Stimulated activated CD4-positive, alpha-beta T cell treated with anti-CD3 and anti-CD28 coated beads, Interleukin-12 subunit alpha, Interleukin-12 subunit beta, amount 100 ng/mL, for 4 hours (primary cell): ENCODE data around the gene PYGB.

Experiments
- DNase-seq: peaks from one replicate; pipeline ENCODE4 v3.0.0-alpha.2; 2020

Gene PYGB

DNA sequence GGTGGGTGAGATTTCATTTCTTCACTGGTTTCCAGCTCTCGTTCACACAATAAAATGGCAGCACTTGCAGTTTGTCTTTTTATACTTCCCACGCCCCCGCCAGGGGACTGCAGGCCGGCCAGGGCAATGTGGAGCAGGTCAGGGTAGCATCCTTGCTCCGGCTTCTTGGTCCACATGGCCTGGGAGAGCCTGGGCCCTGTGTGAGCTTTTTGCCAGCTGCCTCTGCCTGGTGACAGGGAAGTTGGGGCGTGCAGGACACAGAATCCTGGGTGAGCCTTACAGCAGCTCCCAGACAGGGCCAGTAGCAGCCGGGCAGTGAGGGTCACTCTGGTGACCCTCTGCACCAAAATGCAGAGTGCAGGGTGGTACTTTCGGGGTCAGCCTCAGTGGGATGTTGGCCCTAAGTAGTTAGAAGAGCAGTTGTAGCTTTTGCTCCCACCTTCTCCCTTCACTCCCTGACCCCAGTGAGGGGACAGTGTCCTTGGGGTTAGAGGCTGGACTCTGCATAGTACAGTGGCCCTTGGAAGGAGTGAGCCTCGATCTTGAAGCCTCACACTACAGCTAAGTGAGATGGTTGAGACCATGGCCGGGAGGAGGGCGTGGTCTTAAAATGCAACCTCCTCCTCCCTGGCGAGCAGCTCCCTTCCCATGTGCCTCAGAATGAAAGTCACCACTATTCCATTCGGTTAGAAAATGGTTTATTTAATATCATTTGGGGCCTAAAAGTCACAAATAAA lies 23.8 kb downstream of the PYGB start:
- no peak for DNase-seq

DNA sequence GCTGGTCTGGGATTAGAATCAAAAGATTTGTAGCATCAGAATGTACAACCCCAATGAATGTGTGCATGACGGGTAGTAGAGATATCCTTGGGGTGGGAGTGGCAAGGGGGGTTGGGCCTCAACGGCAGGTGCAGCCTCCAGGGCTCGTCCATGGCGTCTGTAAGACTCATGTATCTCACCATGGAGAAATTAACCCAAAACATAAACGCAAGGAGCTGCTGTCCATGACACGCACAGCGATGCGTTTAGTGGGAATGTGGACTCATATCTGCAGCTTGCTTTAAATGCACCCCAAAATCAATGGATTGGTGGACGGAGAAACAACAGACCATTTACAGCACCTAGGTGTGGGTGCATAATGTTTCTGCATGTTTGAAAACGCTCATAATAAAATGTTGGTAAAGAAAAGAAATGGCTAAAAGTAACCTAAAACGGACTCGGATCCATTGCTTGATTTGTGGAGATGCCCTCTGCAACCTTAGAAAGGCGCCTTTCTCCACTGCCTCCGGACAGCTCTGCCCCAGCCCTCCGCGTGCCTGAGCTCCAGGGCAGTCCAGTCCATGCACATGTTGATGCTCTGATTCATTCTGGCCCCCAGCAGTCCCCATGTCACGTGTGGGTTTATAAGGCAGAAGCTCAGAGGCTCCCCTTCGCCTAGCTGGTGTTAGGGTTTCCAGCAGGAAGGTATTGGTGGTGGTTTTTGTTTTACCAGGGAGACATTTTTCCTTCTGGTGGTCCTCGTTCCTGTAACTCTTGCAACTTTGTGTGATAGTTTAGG lies 24.5 kb downstream of the PYGB start:
- no peak for DNase-seq

DNA sequence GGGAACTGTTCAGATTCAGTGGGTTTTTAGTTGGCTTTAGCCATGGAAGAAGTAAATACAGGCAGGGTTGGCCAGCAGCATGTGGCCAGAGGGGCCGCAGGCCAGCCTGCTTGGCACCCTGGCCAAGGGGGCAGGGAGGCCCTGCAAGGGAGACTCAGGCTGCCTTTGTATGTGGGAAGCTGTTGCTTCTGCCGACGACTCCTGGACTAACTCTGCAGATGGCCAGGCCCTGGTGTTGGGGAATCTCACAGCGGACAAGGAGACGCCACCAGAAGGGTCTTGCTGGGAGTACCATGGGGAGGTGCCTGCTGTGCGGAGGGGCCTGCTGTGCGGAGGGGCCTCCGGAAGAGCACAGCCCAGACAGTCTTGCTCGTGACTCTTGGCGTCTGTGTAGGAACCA lies 25.2 kb downstream of the PYGB start:
- no peak for DNase-seq

DNA sequence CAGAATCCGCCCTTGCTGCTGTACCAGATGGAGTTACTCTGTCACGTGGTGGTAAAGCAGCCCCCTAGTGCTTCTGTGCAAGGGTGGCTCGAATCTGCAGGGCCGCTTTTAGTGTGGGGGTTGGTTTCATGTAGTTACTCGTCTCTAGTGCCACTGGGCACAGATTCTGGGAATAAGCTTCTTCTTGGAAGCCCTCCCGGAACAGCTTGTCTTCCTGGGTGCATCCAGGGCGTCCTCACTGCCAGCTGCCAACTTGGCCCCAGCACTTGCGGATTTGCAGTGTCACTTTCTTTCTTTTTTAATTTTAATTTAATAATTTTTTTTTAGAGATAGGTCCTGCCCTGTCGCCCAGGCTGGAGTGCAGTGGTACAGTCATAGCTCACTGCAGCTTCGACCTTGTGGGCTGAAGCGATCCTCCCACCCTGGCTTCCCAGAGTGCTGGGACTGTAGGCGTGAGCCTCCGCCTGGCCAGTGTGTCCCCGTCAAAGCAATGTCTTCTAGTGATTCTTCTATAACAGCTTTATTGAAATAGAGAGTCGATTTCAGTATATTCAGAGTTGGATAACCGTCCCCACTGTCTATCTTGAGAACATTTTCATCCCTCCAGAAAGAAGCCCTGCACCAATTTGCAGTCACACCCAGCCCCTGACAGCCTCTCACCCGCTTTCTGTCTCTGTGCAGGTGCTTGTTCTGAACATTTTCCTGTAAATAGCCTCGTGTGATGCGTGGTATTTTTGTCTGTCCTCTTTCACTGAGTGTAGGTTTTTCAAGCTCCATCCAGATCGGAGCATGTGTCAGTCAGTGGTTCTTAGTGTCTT lies 25.9 kb downstream of the PYGB start:
- no peak for DNase-seq

DNA sequence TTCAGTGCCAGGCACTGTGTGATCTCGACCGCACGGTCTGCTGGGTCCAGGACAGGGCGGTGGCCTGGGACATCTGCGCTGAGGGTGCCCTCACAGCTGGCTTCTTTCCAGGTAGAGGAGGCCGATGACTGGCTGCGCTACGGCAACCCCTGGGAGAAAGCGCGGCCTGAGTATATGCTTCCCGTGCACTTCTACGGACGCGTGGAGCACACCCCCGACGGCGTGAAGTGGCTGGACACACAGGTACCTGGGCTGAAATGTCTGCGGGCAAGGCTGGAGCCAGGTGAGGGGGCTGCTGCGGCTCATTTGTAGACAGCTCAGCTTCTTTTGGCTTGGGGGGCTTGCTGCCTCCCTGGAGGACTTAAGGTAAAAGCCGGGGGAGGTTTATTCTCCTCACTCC lies 26.6 kb downstream of the PYGB start:
- DNase-seq = no peak

DNA sequence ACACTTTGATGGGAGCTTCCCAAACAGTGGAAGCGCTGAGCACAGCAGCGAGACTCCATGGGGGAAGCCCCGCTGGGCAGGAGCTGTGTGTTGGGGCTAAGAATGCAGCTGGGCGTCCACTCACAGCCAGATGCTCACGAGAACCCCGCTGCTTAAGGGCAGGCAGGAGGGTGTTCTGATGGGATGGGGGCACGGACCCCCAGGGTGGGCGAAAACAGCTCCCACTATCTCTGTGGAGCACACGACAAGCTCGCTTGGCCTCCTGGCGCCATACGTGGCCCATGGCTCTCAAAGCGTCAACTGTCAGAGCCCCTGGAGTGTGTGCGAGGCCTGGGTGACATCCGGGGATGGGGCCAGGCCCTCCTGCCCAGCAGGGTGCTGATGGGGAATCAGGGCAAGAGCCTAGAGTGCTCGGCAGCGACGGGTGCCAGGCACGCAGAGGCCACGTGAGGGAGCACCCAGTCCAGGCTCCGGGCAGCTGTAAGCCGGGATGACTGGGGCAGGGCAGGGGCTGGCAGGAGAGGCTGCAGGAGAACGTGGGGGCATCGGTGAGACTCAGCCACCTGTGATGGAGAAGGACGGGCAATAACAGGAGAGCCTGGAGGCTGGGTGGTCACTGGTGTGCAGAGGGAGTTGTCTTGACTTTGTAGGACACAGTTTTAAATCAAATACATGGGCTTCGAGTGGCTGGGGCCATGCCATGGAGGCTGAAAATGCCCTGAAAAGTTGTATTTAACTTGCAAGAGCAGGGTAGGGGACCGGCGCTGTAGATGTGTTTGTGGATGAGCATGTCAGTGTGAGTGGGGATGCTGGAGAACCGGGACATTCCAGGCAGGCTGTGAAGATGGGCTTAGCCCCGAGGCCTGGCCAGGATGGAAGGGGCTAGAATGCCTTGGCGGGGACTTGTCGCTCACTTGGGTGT lies 27.3 kb downstream of the PYGB start:
- DNase-seq = no peak

DNA sequence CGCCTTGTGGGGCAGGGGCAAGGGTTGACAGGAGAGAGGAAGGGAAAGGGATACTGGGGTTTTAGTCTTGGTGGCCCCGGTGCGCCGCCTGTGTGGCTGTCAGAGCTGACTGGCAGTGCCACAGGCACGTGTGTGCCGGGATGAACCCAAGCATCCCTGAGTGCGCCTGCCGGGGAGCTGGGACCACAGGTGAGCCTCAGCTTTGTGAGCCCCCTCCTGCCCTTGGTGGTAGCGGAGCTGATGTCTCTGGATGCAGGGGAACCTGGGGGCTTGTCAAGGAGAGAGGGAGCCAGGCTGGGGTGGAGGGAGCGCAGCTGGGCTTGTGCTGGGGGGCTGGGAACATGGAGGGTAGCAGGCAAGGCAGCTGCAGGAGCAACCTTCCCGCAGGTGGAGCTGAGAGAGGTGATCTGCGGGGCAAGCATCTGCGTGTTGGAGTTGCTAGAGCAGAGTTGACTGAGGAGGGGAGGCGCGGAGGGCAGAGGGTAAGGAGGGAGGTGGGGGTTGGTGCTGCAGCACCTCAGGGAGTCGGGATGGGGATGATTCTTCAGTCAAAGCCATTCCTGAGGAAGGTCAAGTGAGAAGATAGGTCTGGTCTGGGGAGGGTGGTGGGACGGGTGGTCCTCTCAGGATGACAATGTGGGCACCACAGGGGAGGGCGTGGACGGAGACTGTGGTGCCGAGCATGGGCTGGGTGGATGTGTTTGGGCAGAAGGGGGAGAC lies 28.1 kb downstream of the PYGB start:
- no peak for DNase-seq

DNA sequence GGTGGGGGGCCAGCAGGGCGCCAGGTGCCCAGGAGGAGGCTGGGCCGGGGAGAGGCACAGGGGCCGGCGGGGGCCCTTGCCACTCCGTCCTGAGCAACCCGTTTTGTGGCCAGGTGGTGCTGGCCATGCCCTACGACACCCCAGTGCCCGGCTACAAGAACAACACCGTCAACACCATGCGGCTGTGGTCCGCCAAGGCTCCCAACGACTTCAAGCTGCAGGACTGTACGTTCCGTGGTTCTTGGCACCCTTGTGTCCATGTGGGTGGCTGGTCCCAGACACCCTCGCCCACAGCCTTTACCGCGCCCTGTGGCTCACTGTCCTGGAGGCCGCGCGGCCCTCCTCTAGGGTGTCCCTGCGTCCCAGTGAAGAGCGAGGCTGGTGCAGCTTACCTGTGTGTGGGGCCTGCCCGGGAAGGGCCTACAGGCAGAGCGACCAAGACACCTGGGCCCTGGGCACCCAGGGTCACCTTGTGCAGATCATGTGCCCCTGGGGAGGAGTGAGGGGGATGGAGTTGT lies 28.7 kb downstream of the PYGB start:
- no peak for DNase-seq

DNA sequence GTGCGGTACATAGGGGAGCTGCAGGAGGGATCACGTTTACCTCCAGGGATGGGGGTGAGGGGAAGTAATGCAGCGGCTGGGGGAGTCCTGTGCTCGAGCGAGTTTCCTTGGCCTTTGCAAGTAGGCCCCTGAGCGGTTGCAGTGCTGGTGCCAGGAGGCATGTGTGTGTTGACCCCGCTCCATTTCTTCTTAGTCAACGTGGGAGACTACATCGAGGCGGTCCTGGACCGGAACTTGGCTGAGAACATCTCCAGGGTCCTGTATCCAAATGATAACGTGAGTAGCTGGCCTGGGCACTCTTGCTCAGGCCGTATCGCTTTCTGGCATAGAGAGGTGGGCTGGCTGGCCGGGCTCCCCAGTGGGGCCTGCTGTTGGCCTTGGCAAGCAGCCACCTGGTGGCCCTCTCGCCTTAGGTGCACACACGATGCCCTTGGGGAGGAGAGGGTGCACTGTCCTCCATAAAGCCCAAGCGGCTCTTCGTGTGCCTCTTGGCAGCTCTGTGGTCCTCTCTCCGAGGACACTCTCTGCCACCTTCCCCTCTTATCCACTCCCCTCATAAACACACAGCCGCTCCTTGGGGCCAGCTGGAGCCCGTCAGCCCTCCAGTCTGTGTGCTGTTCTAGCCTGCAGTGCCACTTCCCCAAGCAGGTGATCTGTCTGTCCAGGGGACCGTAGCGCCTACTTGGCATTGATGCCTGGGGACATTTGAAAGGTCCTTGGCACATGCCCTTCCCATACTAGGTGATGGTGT lies 29.3 kb downstream of the PYGB start:
- DNase-seq = no peak

DNA sequence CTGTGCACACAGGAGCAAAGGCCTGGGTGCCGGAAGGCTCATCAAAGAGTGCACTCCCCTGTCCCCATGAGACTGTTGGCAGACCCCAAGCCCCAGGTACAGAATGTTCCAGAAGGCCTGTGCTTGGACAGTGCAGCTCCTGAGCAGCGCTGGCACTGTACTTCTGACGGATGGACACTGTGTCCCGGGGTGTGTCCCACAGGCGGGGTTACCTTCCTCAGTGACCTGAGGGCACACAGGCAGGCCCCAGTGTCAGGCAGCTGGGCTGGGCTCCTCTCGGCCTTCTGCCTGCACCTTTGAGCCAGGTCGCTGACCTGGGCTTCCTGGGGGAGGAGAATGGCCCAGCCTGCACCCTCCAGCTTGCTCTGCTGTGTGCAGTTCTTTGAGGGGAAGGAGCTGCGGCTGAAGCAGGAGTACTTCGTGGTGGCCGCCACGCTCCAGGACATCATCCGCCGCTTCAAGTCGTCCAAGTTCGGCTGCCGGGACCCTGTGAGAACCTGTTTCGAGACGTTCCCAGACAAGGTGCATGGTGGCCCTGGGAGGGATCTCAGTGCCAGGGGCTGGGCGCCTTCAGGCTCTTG lies 30.1 kb downstream of the PYGB start:
- no peak for DNase-seq

DNA sequence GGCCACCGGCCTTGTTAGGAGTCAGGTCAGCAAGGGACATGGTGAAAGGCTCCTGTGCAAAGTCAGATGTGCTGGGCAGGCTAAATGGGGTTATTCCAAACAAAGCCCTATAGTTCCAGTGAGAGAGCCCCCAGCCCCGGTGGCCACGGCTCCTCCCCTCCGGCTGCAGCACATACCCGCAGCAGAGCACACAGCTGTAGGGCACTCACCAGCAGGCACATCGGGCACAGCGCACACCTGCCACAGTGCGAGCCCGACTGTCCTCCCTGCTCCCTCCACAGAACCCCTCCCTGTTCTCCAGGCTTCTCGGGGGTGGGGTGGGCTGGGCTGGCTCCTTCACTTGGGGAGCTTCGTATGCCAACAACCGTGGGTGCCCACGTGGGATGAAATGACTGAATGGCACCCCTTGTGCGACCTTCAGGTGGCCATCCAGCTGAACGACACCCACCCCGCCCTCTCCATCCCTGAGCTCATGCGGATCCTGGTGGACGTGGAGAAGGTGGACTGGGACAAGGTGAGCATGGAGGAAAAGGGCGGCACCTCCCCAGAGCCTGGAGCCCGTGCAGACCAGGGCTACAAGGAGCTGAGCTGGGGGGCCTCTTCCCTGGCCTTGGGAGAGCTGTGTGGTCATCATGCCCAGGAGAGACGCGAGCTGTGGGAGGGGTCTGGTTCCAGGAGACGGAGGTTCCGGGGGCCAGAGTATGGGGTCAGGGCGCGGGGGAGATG lies 30.9 kb downstream of the PYGB start:
- DNase-seq = no peak

DNA sequence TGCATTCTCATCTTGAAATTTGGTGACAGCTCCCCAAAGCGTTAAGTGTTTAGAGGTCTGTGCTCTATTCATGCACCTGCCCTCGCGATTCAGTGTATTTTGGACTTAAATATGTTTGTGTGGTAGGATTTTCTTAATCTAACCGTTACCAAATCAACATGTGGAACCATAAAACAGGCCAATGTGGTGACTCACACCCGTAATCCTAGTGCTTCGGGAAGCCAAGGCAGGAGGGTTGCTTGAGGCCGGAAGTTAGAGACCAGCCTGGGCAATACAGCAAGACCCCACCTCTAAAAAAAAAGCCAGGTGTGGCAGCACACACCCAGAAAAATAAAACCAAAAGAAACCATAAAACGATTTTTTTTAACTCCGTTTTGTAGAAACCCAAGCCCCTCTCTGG lies 31.5 kb downstream of the PYGB start:
- DNase-seq = no peak

DNA sequence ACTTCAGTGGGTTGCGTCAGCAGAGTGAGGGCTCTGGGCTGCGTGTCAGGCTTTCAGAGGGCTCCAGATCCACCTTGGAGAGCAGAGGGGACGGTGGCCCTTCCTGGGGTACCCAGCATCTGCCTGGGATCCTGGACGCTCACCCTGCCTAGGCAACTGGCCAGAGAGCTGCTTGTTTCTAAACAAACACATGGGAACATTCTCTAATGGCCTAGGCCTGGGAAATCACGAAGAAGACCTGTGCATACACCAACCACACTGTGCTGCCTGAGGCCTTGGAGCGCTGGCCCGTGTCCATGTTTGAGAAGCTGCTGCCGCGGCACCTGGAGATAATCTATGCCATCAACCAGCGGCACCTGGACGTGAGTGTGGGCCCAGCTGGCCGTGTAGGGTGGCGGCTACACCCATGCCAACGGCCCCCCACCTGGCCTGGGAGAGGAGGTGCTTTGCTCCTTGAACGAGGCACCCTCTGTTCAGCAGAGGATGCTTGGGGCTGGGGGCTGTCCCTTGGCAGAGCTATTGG lies 32.2 kb downstream of the PYGB start:
- no peak for DNase-seq

DNA sequence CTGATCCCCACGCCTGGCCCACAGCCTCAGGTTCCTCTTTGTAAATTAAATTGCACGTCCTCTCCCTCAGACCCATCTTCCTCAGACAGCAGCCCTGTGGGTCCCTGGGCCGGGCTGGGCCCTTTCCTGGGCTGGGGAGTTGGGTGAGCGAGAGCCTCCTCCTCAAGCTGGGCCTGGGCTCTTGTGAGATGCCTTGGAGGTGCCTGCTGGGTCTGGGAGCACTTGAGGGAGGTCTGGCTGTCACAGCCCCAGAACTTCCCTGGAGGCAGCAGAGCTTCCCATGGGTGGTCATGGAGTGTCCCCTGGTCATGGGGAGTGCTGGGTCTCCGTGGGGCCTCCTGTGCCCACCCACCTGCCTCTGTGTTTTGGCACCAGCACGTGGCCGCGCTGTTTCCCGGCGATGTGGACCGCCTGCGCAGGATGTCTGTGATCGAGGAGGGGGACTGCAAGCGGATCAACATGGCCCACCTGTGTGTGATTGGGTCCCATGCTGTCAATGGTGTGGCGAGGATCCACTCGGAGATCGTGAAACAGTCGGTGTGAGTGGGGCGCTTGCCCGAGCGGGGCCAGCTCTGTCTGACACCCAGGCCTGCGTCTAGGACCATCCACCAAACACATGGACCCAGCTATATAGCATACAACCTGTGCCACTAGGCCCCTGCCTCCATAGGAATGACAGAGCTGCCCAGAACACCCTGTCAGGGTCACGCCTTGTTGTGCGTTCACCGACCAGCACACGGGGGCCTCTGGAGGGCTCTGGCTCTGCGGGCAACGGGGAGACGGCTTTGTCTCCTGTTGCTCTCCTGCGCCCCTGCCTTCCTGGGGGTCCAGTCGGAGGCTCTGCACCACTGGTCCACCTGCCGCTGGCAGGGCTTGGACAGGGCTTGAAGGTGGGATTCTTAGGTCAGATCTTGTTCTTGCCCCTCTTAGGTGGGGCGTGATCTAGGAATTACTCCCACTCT lies 33.0 kb downstream of the PYGB start:
- no peak for DNase-seq

DNA sequence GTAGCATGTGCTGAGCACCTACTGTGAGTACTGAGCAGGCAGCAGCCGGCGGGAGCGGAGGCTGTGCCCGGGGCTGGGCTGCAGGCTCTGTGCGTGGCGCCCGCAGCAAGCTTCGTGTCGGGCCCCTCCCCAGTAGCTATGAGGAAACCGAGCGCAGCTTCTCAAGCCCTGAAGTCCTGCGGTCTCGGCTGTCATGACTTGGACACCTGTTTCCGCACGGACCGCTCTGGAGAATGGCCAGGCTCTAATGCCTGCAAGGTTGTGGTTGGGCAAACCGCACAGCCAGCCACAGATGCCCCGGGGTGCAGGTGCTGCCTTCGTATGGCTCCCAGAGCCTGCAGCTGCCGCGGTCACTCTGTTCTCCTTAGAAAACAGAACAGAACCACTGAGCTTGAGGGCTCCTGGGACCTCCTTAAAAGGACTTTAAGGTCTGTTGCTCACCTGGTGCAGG lies 33.7 kb downstream of the PYGB start:
- no peak for DNase-seq

DNA sequence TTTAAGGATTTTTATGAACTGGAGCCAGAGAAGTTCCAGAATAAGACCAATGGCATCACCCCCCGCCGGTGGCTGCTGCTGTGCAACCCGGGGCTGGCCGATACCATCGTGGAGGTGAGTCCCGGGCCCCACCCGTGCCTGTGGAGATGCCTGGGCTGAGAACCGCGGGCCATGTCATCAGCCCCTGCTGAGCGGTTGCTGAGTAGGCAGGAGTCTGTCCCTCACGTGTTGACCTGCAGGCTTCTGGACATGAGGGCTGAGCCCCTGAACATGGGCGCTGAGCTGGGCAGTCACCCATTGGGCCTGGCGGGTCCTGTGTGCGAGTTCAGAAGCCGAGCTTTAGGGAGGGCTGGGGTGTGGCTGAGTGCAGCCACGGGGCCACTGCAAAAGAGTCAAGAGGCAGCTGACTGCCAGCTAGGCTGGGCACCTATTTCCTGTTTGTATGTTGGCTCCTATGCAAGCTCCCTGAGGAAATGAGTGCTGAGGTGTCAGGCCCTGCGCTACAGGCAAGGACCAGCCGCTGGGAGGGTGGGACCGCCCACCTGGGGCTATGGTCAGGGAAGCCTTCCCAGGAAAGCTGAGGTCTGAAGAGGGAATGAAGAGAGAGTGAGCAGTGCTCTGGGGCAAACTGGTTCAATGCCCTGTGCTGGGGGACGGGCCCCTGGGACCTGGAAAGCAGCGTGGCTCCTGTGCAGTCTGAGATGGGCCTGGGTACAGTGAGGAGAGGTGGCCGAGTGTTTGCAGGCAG lies 34.3 kb downstream of the PYGB start:
- no peak for DNase-seq

DNA sequence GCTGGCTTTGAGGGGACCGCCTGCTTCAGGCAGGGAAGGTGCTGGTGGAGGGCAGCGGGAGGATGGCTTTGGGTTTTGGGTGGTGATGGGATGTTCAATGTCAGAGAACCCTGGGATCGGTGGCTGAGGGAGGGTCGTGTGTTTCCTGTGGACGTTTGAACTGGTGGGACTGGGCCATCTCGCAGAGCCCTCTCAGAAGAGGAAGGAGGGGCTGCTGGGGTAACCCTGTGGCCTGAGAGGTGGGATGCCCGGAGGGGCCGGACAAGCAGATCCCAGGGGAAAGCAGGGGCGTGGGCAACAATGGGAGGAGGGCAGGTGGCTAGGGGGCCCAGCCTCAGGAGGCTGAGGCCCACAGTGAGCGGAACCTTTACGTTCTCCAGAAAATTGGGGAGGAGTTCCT lies 34.9 kb downstream of the PYGB start:
- DNase-seq = no peak
